HEK293T (cell line): ENCODE results near the gene NDUFS6.

Experiments used
- ARNT ChIP-seq: fragments of 450-650 bp; IDR thresholded peaks from 2 replicates; pipeline ENCODE4 v1.6.1; 2017; ENCODE audit warnings: mild to moderate bottlenecking
- BHLHE40 ChIP-seq: fragments of 450-650 bp; IDR thresholded peaks from 2 replicates; pipeline ENCODE4 v1.6.1; 2016; ENCODE audit warnings: mild to moderate bottlenecking, moderate library complexity, borderline replicate concordance
- CTBP1 ChIP-seq: fragments of 450-650 bp; IDR thresholded peaks from 2 replicates; pipeline ENCODE4 v1.6.1; 2016; ENCODE audit warnings: borderline replicate concordance
- ELF4 ChIP-seq: fragments of 450-650 bp; IDR thresholded peaks from 2 replicates; pipeline ENCODE4 v1.6.1; 2017; ENCODE audit warnings: antibody characterized with exemption
- FOXA1 ChIP-seq: fragments of 450-650 bp; IDR thresholded peaks from 2 replicates; pipeline ENCODE4 v1.6.1; 2016; ENCODE audit warnings: mild to moderate bottlenecking
- FOXK2 ChIP-seq: fragments of 450-650 bp; IDR thresholded peaks from 2 replicates; pipeline ENCODE4 v1.6.1; 2016; ENCODE audit warnings: mild to moderate bottlenecking
- FOXM1 ChIP-seq: fragments of 450-650 bp; IDR thresholded peaks from 2 replicates; pipeline ENCODE4 v1.6.1; 2017; ENCODE audit warnings: mild to moderate bottlenecking, borderline replicate concordance
- L3MBTL2 ChIP-seq: fragments of 450-650 bp; conservative IDR thresholded peaks from 2 replicates; pipeline ENCODE4 v1.6.1; 2016; ENCODE audit warnings: mild to moderate bottlenecking
- LEF1 ChIP-seq: fragments of 450-650 bp; IDR thresholded peaks from 2 replicates; pipeline ENCODE4 v1.6.1; 2017; ENCODE audit warnings: mild to moderate bottlenecking, borderline replicate concordance
- NFRKB ChIP-seq: fragments of 450-650 bp; IDR thresholded peaks from 2 replicates; pipeline ENCODE4 v1.6.1; 2016; ENCODE audit warnings: mild to moderate bottlenecking, moderate library complexity
- SP1 ChIP-seq: fragments of 450-650 bp; IDR thresholded peaks from 2 replicates; pipeline ENCODE4 v1.6.1; 2017
- SUZ12 ChIP-seq: fragments of 450-650 bp; IDR thresholded peaks from 2 replicates; pipeline ENCODE4 v1.6.1; 2016; ENCODE audit warnings: mild to moderate bottlenecking
- TARDBP ChIP-seq: fragments of 450-650 bp; IDR thresholded peaks from 2 replicates; pipeline ENCODE4 v1.6.1; 2016
- TF ChIP-seq, protein P1 (sequence below): fragments of 450-650 bp; IDR thresholded peaks from 2 replicates; pipeline ENCODE4 v1.6.1; 2016

DNA sequence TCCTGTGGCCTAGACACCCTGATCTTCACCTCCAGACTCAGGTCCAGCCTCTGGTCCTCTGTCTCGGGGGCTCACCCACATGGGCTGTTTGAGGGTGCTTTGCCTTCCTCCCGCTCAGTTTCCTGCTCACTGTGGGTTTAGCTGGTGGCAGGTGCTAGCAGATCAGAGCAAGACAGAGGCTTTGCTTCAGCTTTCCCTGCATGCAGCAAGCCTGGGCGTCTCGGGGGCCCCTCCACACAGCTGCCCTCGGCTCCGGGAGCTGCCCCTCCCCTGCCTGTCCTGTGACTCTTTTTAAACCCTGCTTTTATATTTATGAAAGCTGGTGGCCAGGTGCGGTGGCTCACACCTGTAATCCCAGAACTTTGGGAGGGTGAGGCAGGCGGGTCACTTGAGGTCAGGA lies 16.1 kb upstream of the NDUFS6 start:
- TF ChIP-seq SUZ12 (no peak), BHLHE40 (no peak), ELF4 (no peak), LEF1 (no peak), TARDBP (no peak), FOXK2 (no peak), L3MBTL2 (no peak), CTBP1 (no peak), NFRKB (no peak), ARNT (no peak), SP1 (no peak), FOXM1 (no peak), FOXA1 (no peak)
- TF ChIP-seq, protein P1, sequence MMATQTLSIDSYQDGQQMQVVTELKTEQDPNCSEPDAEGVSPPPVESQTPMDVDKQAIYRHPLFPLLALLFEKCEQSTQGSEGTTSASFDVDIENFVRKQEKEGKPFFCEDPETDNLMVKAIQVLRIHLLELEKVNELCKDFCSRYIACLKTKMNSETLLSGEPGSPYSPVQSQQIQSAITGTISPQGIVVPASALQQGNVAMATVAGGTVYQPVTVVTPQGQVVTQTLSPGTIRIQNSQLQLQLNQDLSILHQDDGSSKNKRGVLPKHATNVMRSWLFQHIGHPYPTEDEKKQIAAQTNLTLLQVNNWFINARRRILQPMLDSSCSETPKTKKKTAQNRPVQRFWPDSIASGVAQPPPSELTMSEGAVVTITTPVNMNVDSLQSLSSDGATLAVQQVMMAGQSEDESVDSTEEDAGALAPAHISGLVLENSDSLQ: no peak
